DOHH2 (cell line): ENCODE data around the gene ACSM3.

ENCODE experiments used
- H3F3A ChIP-seq: fragments of 200-600 bp; sonication (generic), shearing (Covaris generic); 2 replicates; pipeline ENCODE4 v1.6.0; 2016; ENCODE audit warnings: antibody characterized with exemption, mild to moderate bottlenecking; ENCODE audit not compliant: control insufficient read depth, insufficient read depth
- H3K27ac ChIP-seq: fragments of 200-600 bp; sonication (generic); 2 replicates; pipeline ENCODE4 v1.5.1; 2014; ENCODE audit warnings: low read depth, mild to moderate bottlenecking, low read length, moderate library complexity
- H3K27me3 ChIP-seq: fragments of 200-600 bp; sonication (generic); 2 replicates; pipeline ENCODE4 v1.6.1; 2014; ENCODE audit warnings: mild to moderate bottlenecking, low read length, mixed read lengths; ENCODE audit not compliant: control insufficient read depth
- H3K36me3 ChIP-seq: fragments of 200-600 bp; sonication (generic); 2 replicates; pipeline ENCODE4 v1.6.1; 2014; ENCODE audit warnings: mild to moderate bottlenecking, low read length, moderate library complexity, mixed read lengths; ENCODE audit not compliant: control insufficient read depth
- H3K4me1 ChIP-seq: fragments of 200-600 bp; sonication (generic); 2 replicates; pipeline ENCODE4 v1.6.1; 2014; ENCODE audit warnings: mild to moderate bottlenecking, low read length, mixed read lengths; ENCODE audit not compliant: control insufficient read depth
- H3K4me2 ChIP-seq: fragments of 200-600 bp; sonication (generic); 2 replicates; pipeline ENCODE4 v1.6.0; 2014; ENCODE audit warnings: mild to moderate bottlenecking, low read length, moderate library complexity
- H3K4me3 ChIP-seq: fragments of 200-600 bp; sonication (generic); 2 replicates; pipeline ENCODE4 v1.5.1; 2014; ENCODE audit warnings: mild to moderate bottlenecking, low read length, mixed read lengths
- H3K79me2 ChIP-seq: fragments of 200-600 bp; sonication (generic); 2 replicates; pipeline ENCODE4 v1.6.1; 2014; ENCODE audit warnings: mild to moderate bottlenecking, low read length, mixed read lengths; ENCODE audit not compliant: control insufficient read depth
- H3K9me2 ChIP-seq: fragments of 200-600 bp; sonication (generic); replicated peaks from 2 replicates; pipeline ENCODE4 v1.6.1; 2014; ENCODE audit warnings: mild to moderate bottlenecking, low read length, mixed read lengths; ENCODE audit not compliant: control insufficient read depth
- H3K9me3 ChIP-seq: fragments of 200-600 bp; sonication (generic); 2 replicates; pipeline ENCODE4 v1.6.1; 2014; ENCODE audit warnings: antibody characterized with exemption, low read length, mixed read lengths; ENCODE audit not compliant: control insufficient read depth, insufficient read depth
- H4K20me1 ChIP-seq: fragments of 200-600 bp; sonication (generic); 2 replicates; pipeline ENCODE4 v1.6.0; 2014; ENCODE audit warnings: low read depth, mild to moderate bottlenecking, antibody characterized with exemption, low read length, moderate library complexity; ENCODE audit not compliant: control insufficient read depth, insufficient read depth
- CTCF ChIP-seq: fragments of 200-600 bp; sonication (generic); IDR thresholded peaks from one replicate; pipeline ENCODE4 v1.5.1; 2014; ENCODE audit warnings: antibody characterized with exemption, mild to moderate bottlenecking, low read depth, low read length; ENCODE audit not compliant: poor library complexity, severe bottlenecking
- EZH2phosphoT487 ChIP-seq: fragments of 200-600 bp; sonication (generic); IDR thresholded peaks from 2 replicates; pipeline ENCODE4 v1.6.1; 2017; ENCODE audit warnings: borderline replicate concordance, mild to moderate bottlenecking, antibody characterized with exemption, low read length, moderate library complexity, mixed read lengths

Gene ACSM3

GRCh38 chr16:20833086-20833485 is 69.3 kb downstream of the ACSM3 start:
- no peak overlapping the region for H3K27ac ChIP-seq
- no peaks in the 10 kb centered on the region for H3K9me2 ChIP-seq
- peaks cover 27% of the 10 kb centered on the region for H3K36me3 ChIP-seq
- H3K9me3 ChIP-seq: no peaks in the 10 kb centered on the region
- no peaks in the 10 kb centered on the region for H3K79me2 ChIP-seq
- H3K4me2 ChIP-seq: no peak overlapping the region
- TF ChIP-seq CTCF: no peak
- no peak for TF ChIP-seq EZH2phosphoT487
- no peaks in the 10 kb centered on the region for H3K27me3 ChIP-seq
- peaks cover 5% of the 10 kb centered on the region for H3K4me1 ChIP-seq
- H3K4me3 ChIP-seq: no peak overlapping the region
- no peaks in the 10 kb centered on the region for H4K20me1 ChIP-seq
- H3F3A ChIP-seq: no peaks in the 10 kb centered on the region

- Histone ChIP-seq H3K9me3 (no peaks in the 10 kb centered on the region), H4K20me1 (no peaks in the 10 kb centered on the region), H3K27me3 (no peaks in the 10 kb centered on the region), H3K36me3 (peaks cover 40% of the 10 kb centered on the region), H3K27ac (no peak overlapping the region), H3K9me2 (no peaks in the 10 kb centered on the region), H3K79me2 (no peaks in the 10 kb centered on the region), H3K4me3 (no peak overlapping the region), H3K4me2 (peak overlapping the region; percentile 7; the same call in 1 of the 2 replicates), H3K4me1 (peaks cover 13% of the 10 kb centered on the region), H3F3A (no peaks in the 10 kb centered on the region)
- TF ChIP-seq CTCF (no peak), EZH2phosphoT487 (no peak)
These were observed 74.4 kb downstream of the ACSM3 start for GRCh38 chr16:20838240-20838639.

GRCh38 chr16:20839504-20839903 is 75.7 kb downstream of the ACSM3 start:
- H3K79me2 ChIP-seq: no peaks in the 10 kb centered on the region
- no peak for TF ChIP-seq CTCF
- TF ChIP-seq EZH2phosphoT487: no peak
- no peaks in the 10 kb centered on the region for H4K20me1 ChIP-seq
- H3F3A ChIP-seq: no peaks in the 10 kb centered on the region
- no peak overlapping the region for H3K4me2 ChIP-seq
- no peaks in the 10 kb centered on the region for H3K27me3 ChIP-seq
- H3K36me3 ChIP-seq: peaks cover 40% of the 10 kb centered on the region
- no peak overlapping the region for H3K27ac ChIP-seq
- H3K9me2 ChIP-seq: no peaks in the 10 kb centered on the region
- no peak overlapping the region for H3K4me3 ChIP-seq
- H3K4me1 ChIP-seq: peaks cover 13% of the 10 kb centered on the region
- no peaks in the 10 kb centered on the region for H3K9me3 ChIP-seq

GRCh38 chr16:20844054-20844453 is 80.2 kb downstream of the ACSM3 start:
- Histone ChIP-seq H3K4me3 (no peak overlapping the region), H3F3A (no peaks in the 10 kb centered on the region), H3K27ac (no peak overlapping the region), H3K9me3 (no peaks in the 10 kb centered on the region), H3K79me2 (no peaks in the 10 kb centered on the region), H3K27me3 (no peaks in the 10 kb centered on the region), H3K4me1 (no peaks in the 10 kb centered on the region), H4K20me1 (no peaks in the 10 kb centered on the region), H3K36me3 (peaks cover 20% of the 10 kb centered on the region), H3K9me2 (no peaks in the 10 kb centered on the region), H3K4me2 (no peak overlapping the region)
- TF ChIP-seq CTCF (no peak), EZH2phosphoT487 (no peak)
